GM10266 (cell line): Measurements from ENCODE around the gene MTMR3.

ENCODE experiments used
- DNase-seq: peaks from one replicate; pipeline ENCODE4 v3.0.0; 2012; ENCODE audit errors: extremely low spot score
- CTCF ChIP-seq: IDR thresholded peaks from 2 replicates; pipeline ENCODE4 v1.5.1; 2012; ENCODE audit warnings: mild to moderate bottlenecking, low read depth; ENCODE audit not compliant: control insufficient read depth, insufficient read depth; ENCODE audit errors: missing control alignments

Gene MTMR3

GRCh38 chr22:29871684-29872083 is 11.3 kb upstream of the MTMR3 start:
- no peak for DNase-seq

GRCh38 chr22:29872144-29872893 is 10.7 kb upstream of the MTMR3 start:
- TF ChIP-seq CTCF = no peak
- no peak for DNase-seq

More at GRCh38 chr22:29871684-29872083, 11.3 kb upstream of the MTMR3 start:
- no peak for TF ChIP-seq CTCF

- no peak for TF ChIP-seq CTCF
- no peak for DNase-seq
Observed at GRCh38 chr22:29872989-29873388, 10.0 kb upstream of the MTMR3 start.

- TF ChIP-seq CTCF = no peak
- DNase-seq = no peak
Observed at GRCh38 chr22:29873943-29874342, 9.0 kb upstream of the MTMR3 start.

GRCh38 chr22:29877620-29878019 is 5.4 kb upstream of the MTMR3 start:
- no peak for TF ChIP-seq CTCF
- DNase-seq = no peak

GRCh38 chr22:29879753-29880152 is 3.2 kb upstream of the MTMR3 start:
- no peak for TF ChIP-seq CTCF
- DNase-seq = peak; percentile 27

GRCh38 chr22:29882716-29883044 is 294 bp upstream of the MTMR3 start:
- no peak for DNase-seq
- no peak for TF ChIP-seq CTCF
